K562 (cell line): ENCODE data around the gene PINK1. TPM values are rescaled to one million over a fixed set of nuclear protein-coding genes. Genes with fewer than 3 reads are reported as not detected.
A peak's percentile ranks its signal among the peaks of the same experiment; 100 is the strongest.

Source experiments
- BRCA1 ChIP-seq, 2 experiments: fragments of 450-650 bp in 1 of 2; sonication (generic) in 1 of 2; formaldehyde crosslinking in 1 of 2; IDR thresholded peaks; 2 replicates each; pipeline versions ENCODE4 v1.5.0 to v1.6.1; 2017 to 2020; ENCODE audit warnings: mild to moderate bottlenecking in 1 of 2, missing genetic modification reagents in 1 of 2
- DDX20 ChIP-seq: fragments of 450-650 bp; IDR thresholded peaks from 2 replicates; pipeline ENCODE4 v1.6.1; 2016; ENCODE audit warnings: missing genetic modification characterization, low read depth, mild to moderate bottlenecking, missing compliant biosample characterization, moderate library complexity
- GATAD2B ChIP-seq: fragments of 450-650 bp; IDR thresholded peaks from 2 replicates; pipeline ENCODE4 v1.6.1; 2017; ENCODE audit warnings: mild to moderate bottlenecking, borderline replicate concordance
- GMEB1 ChIP-seq: fragments of 250-450 bp; sonication (Bioruptor Pico); IDR thresholded peaks from 2 replicates; pipeline ENCODE4 v1.4.0; 2020; ENCODE audit warnings: mild to moderate bottlenecking
- HDGF ChIP-seq: fragments of 450-650 bp; IDR thresholded peaks from 2 replicates; pipeline ENCODE4 v1.6.1; 2016
- HMGN3 ChIP-seq: IDR thresholded peaks from 2 replicates; pipeline ENCODE4 v1.6.1; 2011; ENCODE audit warnings: borderline replicate concordance, low read depth, mild to moderate bottlenecking, mixed read lengths, low read length; ENCODE audit not compliant: insufficient read length; ENCODE audit errors: extremely low read depth
- HMGXB4 ChIP-seq: sonication (generic); formaldehyde crosslinking; IDR thresholded peaks from 2 replicates; pipeline ENCODE4 v1.8.1; 2023; ENCODE audit warnings: mild to moderate bottlenecking, missing genetic modification reagents
- IFI16 ChIP-seq: fragments of 250-450 bp; sonication (Bioruptor Pico); IDR thresholded peaks from 2 replicates; pipeline ENCODE4 v2.1.2; 2022; ENCODE audit warnings: mild to moderate bottlenecking, inconsistent platforms
- KLF1 ChIP-seq: fragments of 450-650 bp; IDR thresholded peaks from 2 replicates; pipeline ENCODE4 v1.6.1; 2016; ENCODE audit warnings: missing genetic modification characterization, missing compliant biosample characterization
- LEF1 ChIP-seq: fragments of 450-650 bp; IDR thresholded peaks from 2 replicates; pipeline ENCODE4 v1.6.1; 2016; ENCODE audit warnings: mild to moderate bottlenecking
- MAFF ChIP-seq: IDR thresholded peaks from 2 replicates; pipeline ENCODE4 v1.6.1; 2012; ENCODE audit warnings: low read length, improper control_type of control experiment
- MYBL2 ChIP-seq, 2 experiments: fragments of 450-650 bp in 1 of 2; sonication (generic) in 1 of 2; formaldehyde crosslinking in 1 of 2; IDR thresholded peaks; 2 replicates each; pipeline versions ENCODE4 v1.6.1 to v1.8.1; 2017 to 2022; ENCODE audit warnings: borderline replicate concordance in 1 of 2, inconsistent platforms in 1 of 2, low read depth in 1 of 2, mild to moderate bottlenecking in 1 of 2, missing genetic modification reagents in 1 of 2, moderate library complexity in 1 of 2
- NFRKB ChIP-seq: fragments of 450-650 bp; IDR thresholded peaks from 2 replicates; pipeline ENCODE4 v1.6.1; 2016; ENCODE audit warnings: low read depth
- NRF1 ChIP-seq, 2 experiments: fragments of 450-650 bp; IDR thresholded peaks in 1 of 2; conservative IDR thresholded peaks in 1 of 2; 2 replicates each; pipeline ENCODE4 v1.6.1; 2014; ENCODE audit warnings: mild to moderate bottlenecking in 2 of 2
- PCBP2 ChIP-seq: fragments of 200-400 bp; formaldehyde crosslinking; IDR thresholded peaks from 2 replicates; pipeline ENCODE4 v1.6.1; 2018; ENCODE audit warnings: low read length, low read depth, mild to moderate bottlenecking, moderate library complexity; ENCODE audit not compliant: poor library complexity, severe bottlenecking
- POLR2A ChIP-seq: fragments of 450-650 bp; conservative IDR thresholded peaks from 2 replicates; pipeline ENCODE4 v1.6.1; 2016
- SLC30A9 ChIP-seq: fragments of 250-450 bp; sonication (Bioruptor Pico); IDR thresholded peaks from 2 replicates; pipeline ENCODE4 v1.8.0; 2022; ENCODE audit warnings: mild to moderate bottlenecking, moderate library complexity
- SMARCB1 ChIP-seq: IDR thresholded peaks from 2 replicates; pipeline ENCODE4 v1.6.1; 2011; ENCODE audit warnings: improper control_type of control experiment, low read depth; ENCODE audit not compliant: insufficient read length
- TCFL5 ChIP-seq: fragments of 250-450 bp; sonication (Bioruptor Pico); conservative IDR thresholded peaks from 2 replicates; pipeline ENCODE4 v1.6.1; 2021; ENCODE audit warnings: mild to moderate bottlenecking, moderate library complexity, matching md5 sums
- ZNF668 ChIP-seq: fragments of 250-450 bp; sonication (Bioruptor Pico); IDR thresholded peaks from 2 replicates; pipeline ENCODE4 v1.8.0; 2022; ENCODE audit warnings: mild to moderate bottlenecking, inconsistent platforms
- polyA plus RNA-seq, 8 experiments: library from polyadenylated mRNA; depleted of rRNA in 4 of 8; stranded (reverse) in 5 of 8; unstranded in 3 of 8; fragments of >200 nt; fragmentation: Nextera tagmentation in 2 of 8; fragmentation: Illumina TruSeq in 1 of 8; extraction: Ambion mirVana in 2 of 8; extraction: Trizol in 1 of 8; gene quantifications; 2 replicates each; pipeline versions ENCODE4 v1.2.1 to v1.2.3, GENCODE V29; 2011 to 2014; ENCODE audit warnings: inconsistent platforms in 1 of 8, missing spikeins in 1 of 8
- total RNA-seq, 7 experiments: library from RNA; depleted of rRNA in 6 of 7; stranded (reverse); fragments of >200 nt in 6 of 7; fragmentation: Illumina TruSeq in 2 of 7; extraction: Trizol in 2 of 7; gene quantifications; 2 replicates each; pipeline versions ENCODE4 v1.2.1 to v1.2.3, GENCODE V29; 2011 to 2021; ENCODE audit warnings: low replicate concordance in 1 of 7
- TF ChIP-seq, protein P1 (sequence below): fragments of 250-450 bp; sonication (Bioruptor Pico); IDR thresholded peaks from 2 replicates; pipeline ENCODE4 v1.5.0; 2021

PINK1 gene
- total and polyA plus RNA-seq, 9 of the 15 experiments (the other 6 are each of a cell fraction or from before 2014, with no cell fraction given): 1.5 to 11.3 (median 6.8) TPM

GRCh38 chr1:20633190-20634064 lies at the start of gene PINK1 (continued):
- TF ChIP-seq GMEB1: no peak
- TF ChIP-seq MYBL2 (IDR thresholded peaks at IDR 0.05; ENCODE audit: low read depth): no peak
- no peak for TF ChIP-seq MYBL2 (CRISPR knock-in tag; IDR thresholded peaks at IDR 0.05; ENCODE audit: borderline replicate concordance)
- TF ChIP-seq, protein P1, sequence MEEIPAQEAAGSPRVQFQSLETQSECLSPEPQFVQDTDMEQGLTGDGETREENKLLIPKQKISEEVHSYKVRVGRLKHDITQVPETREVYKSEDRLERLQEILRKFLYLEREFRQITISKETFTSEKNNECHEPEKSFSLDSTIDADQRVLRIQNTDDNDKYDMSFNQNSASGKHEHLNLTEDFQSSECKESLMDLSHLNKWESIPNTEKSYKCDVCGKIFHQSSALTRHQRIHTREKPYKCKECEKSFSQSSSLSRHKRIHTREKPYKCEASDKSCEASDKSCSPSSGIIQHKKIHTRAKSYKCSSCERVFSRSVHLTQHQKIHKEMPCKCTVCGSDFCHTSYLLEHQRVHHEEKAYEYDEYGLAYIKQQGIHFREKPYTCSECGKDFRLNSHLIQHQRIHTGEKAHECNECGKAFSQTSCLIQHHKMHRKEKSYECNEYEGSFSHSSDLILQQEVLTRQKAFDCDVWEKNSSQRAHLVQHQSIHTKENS (CRISPR knock-in tag): no peak
- no peak for TF ChIP-seq PCBP2
- peak; percentile 66 for TF ChIP-seq HMGXB4 (CRISPR knock-in tag)
- peak; percentile 78; the same call in 1 of the 2 replicates for TF ChIP-seq KLF1
- TF ChIP-seq BRCA1 (IDR thresholded peaks at IDR 0.05): no peak
- TF ChIP-seq BRCA1 (CRISPR knock-in tag; IDR thresholded peaks at IDR 0.05): no peak
- TF ChIP-seq NRF1 (conservative IDR thresholded peaks at IDR 0.05 in 1 of 2, IDR thresholded peaks at IDR 0.05 in 1 of 2): peak; percentile 95 to 96
- TF ChIP-seq SLC30A9: no peak
- no peak for TF ChIP-seq DDX20 (tag)
- no peak for TF ChIP-seq TCFL5
- TF ChIP-seq NFRKB: no peak
- TF ChIP-seq SMARCB1: no peak
- TF ChIP-seq ZNF668 (CRISPR knock-in tag): no peak; the same call in 1 of the 2 replicates
- peak; percentile 89; the same call in 1 of the 2 replicates for TF ChIP-seq GATAD2B
- TF ChIP-seq MAFF: no peak
- peak; percentile 93 for TF ChIP-seq HMGN3
- TF ChIP-seq LEF1: no peak
- no peak for TF ChIP-seq HDGF
- no peak for TF ChIP-seq IFI16
- TF ChIP-seq POLR2A: no peak
